Nephron (organoid): ENCODE results near the gene SLC4A7.

ENCODE experiments used
- H3K27ac Mint-ChIP-seq, 3 experiments: 2 replicates each; pipeline ENCODE4 v1.8.0; 2020; ENCODE audit warnings: mixed read lengths in 3 of 3, mild to moderate bottlenecking in 2 of 3, moderate library complexity in 1 of 3
- H3K27me3 Mint-ChIP-seq: 2 replicates; pipeline ENCODE4 v1.8.0; 2021; ENCODE audit warnings: low read depth, mild to moderate bottlenecking, moderate library complexity, mixed read lengths
- H3K36me3 Mint-ChIP-seq: 2 replicates; pipeline ENCODE4 v1.8.0; 2020; ENCODE audit warnings: low read depth, mixed read lengths
- H3K4me1 Mint-ChIP-seq: 2 replicates; pipeline ENCODE4 v1.8.0; 2020; ENCODE audit warnings: mixed read lengths
- H3K4me3 Mint-ChIP-seq, 3 experiments: 2 replicates each; pipeline ENCODE4 v1.8.0; 2020; ENCODE audit warnings: mild to moderate bottlenecking in 3 of 3, mixed read lengths in 3 of 3, moderate library complexity in 2 of 3
- H3K9me3 Mint-ChIP-seq: 2 replicates; pipeline ENCODE4 v1.8.0; 2020; ENCODE audit warnings: mixed read lengths
- TF ChIP-seq, protein P1 (sequence below), 3 experiments: fragments of 200-600 bp; sonication (generic); IDR thresholded peaks; one replicate each; pipeline ENCODE4 v1.5.0; 2021; ENCODE audit warnings: antibody characterized with exemption in 3 of 3; ENCODE audit not compliant: unreplicated experiment in 3 of 3

Gene SLC4A7

GRCh38 chr3:27325419-27325818 lies 158.8 kb downstream of the SLC4A7 start:
- TF ChIP-seq, protein P1, sequence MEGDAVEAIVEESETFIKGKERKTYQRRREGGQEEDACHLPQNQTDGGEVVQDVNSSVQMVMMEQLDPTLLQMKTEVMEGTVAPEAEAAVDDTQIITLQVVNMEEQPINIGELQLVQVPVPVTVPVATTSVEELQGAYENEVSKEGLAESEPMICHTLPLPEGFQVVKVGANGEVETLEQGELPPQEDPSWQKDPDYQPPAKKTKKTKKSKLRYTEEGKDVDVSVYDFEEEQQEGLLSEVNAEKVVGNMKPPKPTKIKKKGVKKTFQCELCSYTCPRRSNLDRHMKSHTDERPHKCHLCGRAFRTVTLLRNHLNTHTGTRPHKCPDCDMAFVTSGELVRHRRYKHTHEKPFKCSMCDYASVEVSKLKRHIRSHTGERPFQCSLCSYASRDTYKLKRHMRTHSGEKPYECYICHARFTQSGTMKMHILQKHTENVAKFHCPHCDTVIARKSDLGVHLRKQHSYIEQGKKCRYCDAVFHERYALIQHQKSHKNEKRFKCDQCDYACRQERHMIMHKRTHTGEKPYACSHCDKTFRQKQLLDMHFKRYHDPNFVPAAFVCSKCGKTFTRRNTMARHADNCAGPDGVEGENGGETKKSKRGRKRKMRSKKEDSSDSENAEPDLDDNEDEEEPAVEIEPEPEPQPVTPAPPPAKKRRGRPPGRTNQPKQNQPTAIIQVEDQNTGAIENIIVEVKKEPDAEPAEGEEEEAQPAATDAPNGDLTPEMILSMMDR (IDR thresholded peaks at IDR 0.05; ENCODE audit: unreplicated experiment in 3 of 3): no peak
- Mint-ChIP-seq H3K27ac (no peak overlapping the region), H3K36me3 (peaks cover 6% of the 10 kb centered on the region), H3K9me3 (peaks cover 3% of the 10 kb centered on the region), H3K4me3 (no peak overlapping the region), H3K27me3 (no peaks in the 10 kb centered on the region), H3K4me1 (peaks cover 10% of the 10 kb centered on the region)

- TF ChIP-seq, protein P1 (IDR thresholded peaks at IDR 0.05; ENCODE audit: unreplicated experiment in 3 of 3): no peak
- H3K4me3 Mint-ChIP-seq: no peak overlapping the region
- H3K36me3 Mint-ChIP-seq: peaks cover 6% of the 10 kb centered on the region
- H3K4me1 Mint-ChIP-seq: peaks cover 10% of the 10 kb centered on the region
- H3K27me3 Mint-ChIP-seq: no peaks in the 10 kb centered on the region
- peaks cover 3% of the 10 kb centered on the region for H3K9me3 Mint-ChIP-seq
- H3K27ac Mint-ChIP-seq: no peak overlapping the region
Observed at GRCh38 chr3:27324686-27325085, 159.5 kb downstream of the SLC4A7 start.

DNA sequence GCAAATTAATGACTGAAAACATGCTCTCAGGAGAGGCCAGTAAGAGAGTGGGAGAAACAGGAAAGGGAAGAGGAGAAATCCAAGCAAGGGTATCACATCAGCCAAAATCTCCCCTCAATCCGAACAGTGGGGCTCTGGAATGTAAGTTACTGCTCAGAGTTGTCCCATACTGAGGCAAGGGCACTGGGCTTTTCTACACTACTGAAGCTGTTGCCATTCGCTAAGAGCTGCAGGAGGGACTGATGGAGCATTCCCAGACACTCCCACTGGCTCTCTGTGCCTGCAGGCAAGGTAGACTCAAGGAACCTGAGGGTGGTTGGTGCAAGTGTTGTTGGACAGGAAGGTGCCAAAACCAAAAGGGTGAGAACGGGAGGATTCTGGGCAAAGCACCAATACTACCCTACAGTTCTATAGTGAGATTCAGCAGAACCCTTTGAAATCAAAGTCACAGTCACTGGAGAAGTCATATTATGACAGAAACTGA lies 161.1 kb downstream of the SLC4A7 start:
- peaks cover 10% of the 10 kb centered on the region for H3K4me1 Mint-ChIP-seq
- TF ChIP-seq, protein P1 (IDR thresholded peaks at IDR 0.05; ENCODE audit: unreplicated experiment in 3 of 3): no peak
- H3K27ac Mint-ChIP-seq: no peak overlapping the region
- peaks cover under 1% of the 10 kb centered on the region for H3K36me3 Mint-ChIP-seq
- H3K4me3 Mint-ChIP-seq: no peak overlapping the region
- H3K27me3 Mint-ChIP-seq: no peaks in the 10 kb centered on the region
- H3K9me3 Mint-ChIP-seq: peaks cover under 1% of the 10 kb centered on the region
